Bone marrow (tissue), 2 donors: ENCODE results near the gene DLG1.
"Not testable (repeated sequence)": the region's sequence is repeated elsewhere in the genome, so short reads cannot be mapped to it uniquely, and the experiment has no call there.

ENCODE experiments used
- DNase-seq, 2 donors: peaks; one replicate each; lab custom pipeline; 2025; lab: John Stamatoyannopoulos, UW

The DLG1 gene

GRCh38 chr3:197286678-197287077 lies 11.7 kb downstream of the DLG1 start:
- no peak for DNase-seq

DNA sequence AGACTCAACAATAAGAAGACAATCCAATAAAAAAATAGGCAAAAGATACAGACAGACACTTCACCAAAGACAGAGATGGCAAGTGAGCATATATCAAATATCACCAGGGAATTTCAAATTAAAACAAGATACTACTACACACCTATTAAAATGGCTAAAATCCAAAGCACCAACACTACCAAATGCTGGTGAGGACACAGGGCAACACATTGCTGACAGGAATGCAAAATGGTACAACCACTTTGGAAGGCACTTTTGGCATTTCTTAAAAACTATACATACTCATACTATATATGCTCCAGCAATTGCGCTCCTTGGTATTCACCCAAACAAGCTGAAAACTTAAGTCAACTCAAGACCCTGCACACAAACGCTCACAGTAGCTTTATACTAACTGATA lies 12.9 kb downstream of the DLG1 start:
- no peak for DNase-seq

DNA sequence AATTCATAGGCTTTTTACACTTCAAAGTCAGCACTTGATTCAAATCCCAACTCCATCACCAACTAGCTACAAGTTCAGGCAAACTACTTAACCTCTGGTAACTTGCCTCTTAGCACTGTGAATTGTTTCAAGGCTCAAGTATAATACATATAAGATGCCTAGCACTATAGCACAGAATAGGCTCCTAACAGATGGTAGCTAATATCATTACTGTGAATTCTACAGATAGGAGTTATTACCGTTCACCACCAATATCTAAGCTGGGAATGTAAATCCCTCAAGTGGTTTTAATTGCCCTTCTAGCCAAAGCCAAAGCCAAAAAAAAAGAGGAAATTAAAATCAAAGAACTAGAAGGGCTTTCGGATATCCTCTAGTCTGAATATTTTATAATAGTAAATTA lies 15.4 kb downstream of the DLG1 start:
- DNase-seq: no peak

- DNase-seq: no peak
Observed at GRCh38 chr3:197281849-197282248, 16.6 kb downstream of the DLG1 start.

- no peak for DNase-seq
Observed at GRCh38 chr3:197280156-197280555, 18.3 kb downstream of the DLG1 start.

DNA sequence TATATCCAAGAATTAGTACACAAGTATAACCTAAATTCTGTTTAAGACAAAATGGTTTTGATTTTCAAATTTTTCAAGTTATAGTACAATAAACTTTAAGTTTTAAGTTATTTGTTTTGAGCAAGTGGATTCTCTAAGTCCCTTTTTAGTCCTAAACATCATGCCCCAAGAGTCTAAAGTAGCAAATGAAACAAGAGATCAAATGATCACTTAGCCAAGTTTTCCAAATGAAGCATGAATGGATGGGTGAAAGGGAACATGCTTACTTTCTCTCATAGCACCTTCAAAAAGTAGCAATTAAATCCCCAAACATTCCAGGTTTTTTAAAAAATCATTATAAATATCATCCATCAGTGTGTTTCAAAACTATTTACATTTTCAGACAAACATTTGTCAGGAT lies 19.5 kb downstream of the DLG1 start:
- no peak for DNase-seq

GRCh38 chr3:197276808-197277207 lies 21.6 kb downstream of the DLG1 start:
- DNase-seq: not testable (repeated sequence)

DNA sequence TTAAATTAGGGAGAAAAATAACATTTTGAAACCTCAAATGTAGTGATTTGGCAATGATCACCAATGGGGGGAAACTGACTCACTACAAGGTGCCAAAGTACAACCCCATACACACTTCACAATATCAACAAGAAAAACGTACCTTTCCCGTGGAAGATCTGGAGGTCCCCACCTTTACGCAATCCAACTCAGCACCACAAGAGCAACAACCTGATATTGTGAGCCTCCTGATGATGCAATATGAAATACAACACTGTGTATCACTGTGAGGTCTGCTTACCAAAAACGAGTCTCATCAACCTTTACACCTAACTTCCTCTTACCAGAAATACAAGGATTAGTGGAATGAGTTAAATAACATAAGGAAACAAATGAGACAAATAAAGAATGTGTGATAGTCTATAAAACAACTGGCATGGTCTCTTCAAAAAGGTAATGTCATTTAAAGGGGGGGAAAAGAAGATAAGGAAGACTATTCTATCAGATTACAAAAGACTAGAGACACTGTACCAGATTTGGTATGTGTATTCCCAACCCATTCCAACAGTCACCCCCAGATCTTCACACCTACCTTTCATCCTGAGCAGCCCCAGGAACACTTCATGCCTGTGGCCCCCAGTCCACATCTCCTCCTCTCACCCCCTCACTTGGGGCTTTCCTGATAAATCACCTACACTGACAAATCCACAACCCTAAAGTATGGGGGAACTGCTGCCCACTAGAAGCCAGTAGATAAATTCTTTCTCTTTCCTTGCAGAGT lies 27.7 kb downstream of the DLG1 start:
- DNase-seq: no peak

GRCh38 chr3:197269024-197269423 lies 29.4 kb downstream of the DLG1 start:
- DNase-seq: no peak

DNA sequence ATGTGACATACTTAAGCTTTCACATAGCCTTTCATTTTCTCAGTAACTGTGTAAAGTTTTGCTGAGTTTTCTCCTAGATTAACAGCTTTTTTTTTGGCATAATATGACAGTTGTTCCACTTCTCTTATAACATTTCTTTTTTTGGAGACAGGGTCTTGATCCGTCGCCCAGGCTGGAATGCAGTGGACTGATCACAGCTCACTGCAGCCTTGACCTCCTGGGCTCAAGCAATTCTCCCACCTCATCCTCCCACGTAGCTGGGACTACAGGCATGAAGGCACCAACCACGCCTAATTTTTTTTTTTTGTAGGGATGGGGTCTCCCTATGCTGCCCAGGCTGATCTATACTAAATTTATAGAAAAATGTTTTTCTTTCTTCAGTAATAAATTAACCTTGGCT lies 30.1 kb downstream of the DLG1 start:
- DNase-seq: no peak

DNA sequence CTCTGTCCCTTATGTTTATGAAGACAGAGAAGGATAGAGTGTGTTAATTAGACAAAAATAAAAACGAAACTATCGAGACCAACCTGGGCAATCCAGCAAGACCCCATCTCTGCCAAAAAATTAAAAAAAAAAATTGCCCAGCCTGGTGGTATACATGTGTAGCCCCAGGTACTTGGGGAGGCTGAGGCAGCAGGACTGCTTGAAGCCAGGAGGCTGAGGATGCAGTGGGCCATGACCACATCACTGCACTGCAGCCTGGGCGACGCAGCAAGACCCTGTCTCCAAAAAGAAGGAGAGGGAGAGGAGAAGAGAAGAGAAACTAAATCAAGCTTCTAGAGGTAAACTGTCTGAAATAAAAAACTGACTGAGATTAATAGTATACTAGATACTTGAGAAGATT lies 32.1 kb downstream of the DLG1 start:
- no peak for DNase-seq

DNA sequence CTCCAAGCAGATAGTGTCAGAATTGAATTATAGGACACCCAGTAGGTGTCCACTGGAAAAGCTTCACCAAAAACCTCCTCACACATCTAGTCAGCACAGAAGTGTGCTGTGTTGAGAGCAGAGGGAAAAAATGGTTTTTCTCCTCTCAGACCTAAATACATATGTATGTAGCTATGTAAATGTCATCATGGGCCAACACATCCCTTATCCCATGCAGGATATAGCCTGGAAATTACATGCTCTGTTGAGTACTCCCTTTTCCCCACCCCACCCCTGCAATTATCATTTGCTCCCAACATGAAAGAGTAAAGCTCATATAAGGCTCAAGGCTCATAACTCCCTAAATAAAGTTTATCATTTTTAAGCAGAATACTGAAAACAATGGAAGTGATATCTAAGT lies 35.7 kb downstream of the DLG1 start:
- no peak for DNase-seq

GRCh38 chr3:197261164-197261509 lies 37.3 kb downstream of the DLG1 start:
- no peak for DNase-seq

GRCh38 chr3:197260491-197261163 lies 37.8 kb downstream of the DLG1 start:
- DNase-seq: no peak

DNA sequence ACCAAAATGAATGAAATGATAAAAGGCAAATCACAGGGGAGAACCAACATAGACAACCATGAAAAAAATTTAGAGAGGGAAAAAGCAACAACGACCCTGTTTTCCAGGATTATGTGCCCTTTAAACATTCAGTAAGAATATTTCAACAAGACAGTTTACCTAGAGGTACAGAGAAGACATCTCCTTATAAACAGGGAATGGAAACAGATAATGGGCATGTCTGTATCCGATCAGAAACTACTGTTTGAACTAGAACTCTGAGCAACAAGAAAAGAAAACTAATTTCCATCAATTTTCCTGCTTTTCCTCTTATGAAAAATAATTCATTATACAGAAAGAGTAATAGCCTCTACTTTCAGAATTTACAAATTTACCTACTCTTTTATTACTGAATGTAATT lies 39.3 kb downstream of the DLG1 start:
- DNase-seq: no peak

GRCh38 chr3:197258168-197258755 lies 40.1 kb downstream of the DLG1 start:
- DNase-seq: no peak

DNA sequence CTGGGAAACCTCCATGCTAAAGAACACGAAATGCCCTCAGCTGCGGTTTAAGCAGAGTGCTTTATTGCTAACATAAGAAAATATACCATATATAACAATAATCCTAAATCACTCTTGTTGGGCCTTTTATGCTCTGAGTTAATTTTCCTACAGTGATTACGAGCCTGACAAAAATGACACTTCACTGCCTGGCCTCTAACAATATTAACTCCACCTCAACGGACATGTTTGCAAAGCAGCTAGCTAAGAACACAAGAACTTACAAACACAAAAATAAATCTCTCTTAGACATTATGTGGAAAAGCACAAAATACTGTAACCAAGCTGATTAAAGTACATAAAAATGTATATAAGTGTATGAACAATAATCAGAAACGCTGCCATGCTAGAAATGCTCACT lies 40.7 kb downstream of the DLG1 start:
- DNase-seq: no peak

DNA sequence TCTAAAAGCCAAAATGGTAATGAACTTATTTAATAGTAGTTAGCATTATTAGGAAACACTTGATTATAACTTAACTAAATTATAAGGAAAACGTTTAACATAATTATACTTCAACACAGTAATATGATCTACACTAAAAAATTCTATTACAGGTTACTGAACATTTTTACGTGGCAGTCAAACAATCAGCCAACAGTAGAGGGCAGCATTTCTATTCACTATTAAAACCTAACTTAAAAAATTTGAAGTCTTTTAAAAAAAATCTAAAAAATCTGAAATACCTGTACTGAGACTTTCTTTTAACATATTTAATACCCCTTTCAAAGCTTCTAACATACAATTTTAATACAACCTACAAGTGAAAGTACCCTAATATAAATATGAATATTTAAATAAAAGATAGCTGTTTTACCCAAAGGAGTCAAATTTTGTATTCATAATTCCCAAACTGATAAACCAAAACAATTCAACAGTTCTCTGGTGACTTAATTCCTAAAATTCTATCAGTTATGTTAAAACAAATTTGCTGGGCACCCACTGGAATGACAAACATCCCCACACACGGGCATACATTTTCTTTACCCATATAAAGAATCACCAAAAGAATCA lies 41.5 kb downstream of the DLG1 start:
- peak in 1 of 2 donors; percentile 24 for DNase-seq

DNA sequence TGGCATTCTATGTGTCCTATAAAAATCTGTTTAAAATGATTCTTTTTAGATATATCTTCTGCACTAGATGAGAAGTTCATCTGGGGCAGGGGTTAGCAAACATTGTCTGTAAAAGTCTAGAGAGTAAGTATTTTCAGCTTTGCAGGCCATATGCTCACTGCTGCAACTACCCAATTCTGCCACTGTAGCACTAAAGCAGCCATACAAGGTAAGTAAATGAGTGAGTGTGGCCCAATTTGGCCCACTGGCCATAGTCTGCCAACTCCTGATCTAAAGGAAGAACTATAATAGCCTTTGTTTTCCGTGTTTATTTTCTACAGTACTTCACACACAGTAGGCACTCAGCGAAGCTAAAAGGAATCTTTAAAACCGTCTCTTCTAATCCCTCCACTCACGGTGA lies 42.3 kb downstream of the DLG1 start:
- no peak for DNase-seq

DNA sequence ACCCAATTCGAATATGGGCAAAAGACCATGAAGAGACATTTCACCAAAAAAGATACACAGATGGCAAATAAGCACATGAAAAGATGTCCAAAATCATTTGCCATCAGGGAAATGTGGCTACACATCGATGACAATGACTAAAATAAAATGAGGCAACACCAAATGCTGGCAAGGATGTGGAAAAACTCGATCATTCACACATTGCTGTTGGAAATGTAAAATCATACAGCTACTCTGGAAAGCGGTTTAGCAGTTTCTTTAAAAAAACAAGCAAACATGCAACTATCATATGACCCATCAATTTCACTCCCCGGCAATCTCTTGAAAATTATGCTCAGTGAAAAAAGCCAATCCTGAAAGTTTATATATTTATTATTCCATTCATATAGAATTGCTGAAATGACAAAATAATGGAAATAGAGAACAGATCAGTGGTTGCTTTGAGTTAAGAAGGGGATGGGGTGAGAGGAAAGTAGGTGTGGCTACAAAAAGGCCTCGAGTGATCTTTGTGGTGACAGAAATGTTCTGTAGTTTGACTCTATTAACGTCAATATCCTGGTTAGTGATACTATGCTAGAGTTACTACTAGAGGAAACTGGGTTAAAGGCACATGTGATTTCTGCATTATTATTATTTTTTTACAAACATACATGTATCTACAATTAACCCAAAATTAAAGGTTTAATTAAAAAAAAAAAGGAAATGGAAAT lies 45.0 kb downstream of the DLG1 start:
- DNase-seq: no peak

DNA sequence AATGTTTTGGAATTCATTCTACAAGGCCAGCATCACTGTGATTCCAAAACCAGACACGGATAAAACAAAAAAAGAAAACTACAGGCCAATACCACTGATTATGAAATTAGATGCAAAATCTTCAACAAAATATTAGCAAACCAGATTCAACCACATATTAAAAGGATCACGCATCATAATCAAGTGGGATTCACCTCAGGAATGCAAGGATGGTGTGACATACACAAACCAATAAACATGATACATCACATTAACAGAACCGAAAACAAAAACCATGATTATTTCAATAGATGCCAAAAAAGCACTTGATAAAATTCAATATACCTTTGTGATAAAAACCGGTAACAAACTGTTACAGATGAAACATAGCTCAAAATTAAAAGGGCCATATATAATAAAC lies 48.9 kb downstream of the DLG1 start:
- DNase-seq: no peak

DNA sequence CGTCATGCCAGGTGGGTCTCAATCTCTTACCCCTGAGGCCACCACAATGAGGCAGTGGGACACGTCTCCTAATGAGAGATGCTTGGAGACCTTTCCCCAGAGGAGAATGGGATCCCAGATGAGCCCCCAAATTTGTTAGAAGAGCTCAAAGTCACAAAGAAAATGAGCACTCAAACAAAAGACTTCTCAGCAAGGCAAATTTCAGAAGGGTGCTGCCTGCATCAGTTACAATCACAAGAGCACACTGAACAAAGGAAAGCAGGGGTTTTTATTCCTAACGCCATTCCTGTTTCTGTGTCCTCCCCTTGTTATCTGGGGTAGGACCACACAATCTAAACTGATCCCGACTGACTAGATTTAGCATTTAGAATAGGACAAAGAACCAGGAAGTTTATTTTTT lies 50.1 kb downstream of the DLG1 start:
- DNase-seq: no peak

- DNase-seq: no peak
Observed at GRCh38 chr3:197244751-197245150, 53.7 kb downstream of the DLG1 start.
